ENCODE data around the gene HSPD1. TPM values are rescaled to one million over a fixed set of nuclear protein-coding genes. Genes with fewer than 3 reads are reported as not detected.

Gene HSPD1
- total and polyA plus RNA-seq, 10 of the 15 experiments (the other 5 are each of a cell fraction or from before 2014, with no cell fraction given): 345 to 1,169 (median 695) TPM

- no peaks in the 10 kb centered on the region for H3K27me3 ChIP-seq (replicated peaks in 1 of 2; ENCODE audit: control insufficient read depth in 2 of 2, insufficient read depth in 2 of 2, low read length in 1 of 2)
- H2AFZ ChIP-seq (ENCODE audit: control insufficient read depth, low read depth, low read length): no peak overlapping the region
- peaks cover 2% of the 10 kb centered on the region for H3K79me2 ChIP-seq (ENCODE audit: control insufficient read depth, insufficient read depth, low read length)
- whole genome bisulfite sequencing (ENCODE audit: insufficient coverage, insufficient replicate concordance, low lambda C conversion rate, missing lambda C conversion rate): 90% methylated on average over 3 of the region's 3 CpGs
- H3K4me2 ChIP-seq (ENCODE audit: control insufficient read depth, insufficient read depth): no peak overlapping the region
- no peak overlapping the region for H3K9ac ChIP-seq (ENCODE audit: control insufficient read depth, insufficient read depth, low read length)
- H3K9me3 ChIP-seq (replicated peaks; ENCODE audit: control insufficient read depth, insufficient read depth, low read length): no peaks in the 10 kb centered on the region; the same call in 2 of the 3 replicates
- intact Hi-C loops (cut with micrococcal nuclease; ENCODE audit: unreplicated experiment) (no loop called here), in situ Hi-C loops (cut with MboI) (no loop called here)
- peaks cover 2 to 35% of the 10 kb centered on the region in 2 experiments for H3K36me3 ChIP-seq (ENCODE audit: control insufficient read depth in 2 of 2, insufficient read depth in 2 of 2, low read length in 1 of 2)
- FAIRE-seq (no peak), DNase-seq (ENCODE audit: low read depth, low spot score) (no peak), ATAC-seq (no peak)
- ChIA-PET SMC1A (ENCODE audit: uncharacterized antibody, unreplicated experiment) (interaction anchor here (1.0 to 1.3 kb wide), 2 partner anchors 13 to 56 kb away, joined by 3 read pairs; no protein-coding TSS in a partner anchor), CTCF (no interaction called here), POLR2A (no interaction called here), RAD21 (ENCODE audit: unreplicated experiment) (no interaction called here)
- H3K4me3 ChIP-seq: no peak overlapping the region
- no TSS peak for BruUV-seq (replicated peaks)
- TF ChIP-seq JUNB (IDR thresholded peaks at IDR 0.05) (no peak), HCFC1 (IDR thresholded peaks at IDR 0.05; ENCODE audit: low read length) (no peak), KDM1A (IDR thresholded peaks at IDR 0.05; ENCODE audit: borderline replicate concordance) (no peak), BMI1 (IDR thresholded peaks at IDR 0.05; ENCODE audit: borderline replicate concordance) (no peak), EGR1 (IDR thresholded peaks at IDR 0.05; ENCODE audit: borderline replicate concordance in 1 of 2, low read depth in 2 of 2, low read length in 2 of 2) (no peak), GABPA (IDR thresholded peaks at IDR 0.05; ENCODE audit: low read depth) (no peak), POLR2AphosphoS2 (IDR thresholded peaks at IDR 0.05; ENCODE audit: low read depth, low read length) (no peak), SUZ12 (IDR thresholded peaks at IDR 0.05; ENCODE audit: unreplicated experiment) (no peak), BHLHE40 (IDR thresholded peaks at IDR 0.05; ENCODE audit: borderline replicate concordance in 1 of 2, low read depth in 2 of 2, low read length in 1 of 2) (no peak), ZBED1 (IDR thresholded peaks at IDR 0.05; ENCODE audit: borderline replicate concordance) (no peak), ZZZ3 (IDR thresholded peaks at IDR 0.05; ENCODE audit: control insufficient read depth, insufficient read length, low read depth) (no peak), RELB (IDR thresholded peaks at IDR 0.05; ENCODE audit: low read depth) (no peak), ESRRA (IDR thresholded peaks at IDR 0.05; ENCODE audit: low read length) (no peak), ASH2L (IDR thresholded peaks at IDR 0.05; ENCODE audit: borderline replicate concordance, low read depth) (no peak), SPI1 (IDR thresholded peaks at IDR 0.05; ENCODE audit: borderline replicate concordance, insufficient read depth, low read depth, low read length) (no peak)
- H3K4me1 ChIP-seq (ENCODE audit: control insufficient read depth, insufficient read depth, low read length): no peaks in the 10 kb centered on the region
- H4K20me1 ChIP-seq (ENCODE audit: control insufficient read depth, insufficient read depth): no peaks in the 10 kb centered on the region
- no peak overlapping the region for H3K27ac ChIP-seq (ENCODE audit: control insufficient read depth, insufficient read depth)
Observed at GRCh38 chr2:197543206-197543605, 43.6 kb upstream of the HSPD1 start.
